T-helper 17 cell (primary cell): ENCODE data around the gene AEBP1. TPM values are rescaled to one million over a fixed set of nuclear protein-coding genes. Genes with fewer than 3 reads are reported as not detected.

ENCODE experiments used
- ATAC-seq: fragments of 150-1000 bp; cut with Tn5 transposase; 2 replicates; pipeline ENCODE4 v1.10.0; 2021; ENCODE audit warnings: mild to moderate bottlenecking, moderate library complexity
- DNase-seq, 3 donors: peaks; one replicate each; pipeline versions ENCODE4 v3.0.0 to v3.0.0-alpha.2; 2020 to 2021
- H3K9me3 ChIP-seq: one replicate; pipeline ENCODE4 v1.7.0; 2013; ENCODE audit warnings: low read length, mild to moderate bottlenecking; ENCODE audit not compliant: control insufficient read depth, poor library complexity, severe bottlenecking
- H3K27ac Mint-ChIP-seq: one replicate; pipeline ENCODE4 v1.8.0; 2022; ENCODE audit warnings: mild to moderate bottlenecking, moderate library complexity, mixed read lengths
- H3K27me3 Mint-ChIP-seq: one replicate; pipeline ENCODE4 v1.8.0; 2022; ENCODE audit warnings: mixed read lengths
- H3K36me3 Mint-ChIP-seq: one replicate; pipeline ENCODE4 v1.8.0; 2022; ENCODE audit warnings: low read depth, mixed read lengths
- H3K4me1 Mint-ChIP-seq: one replicate; pipeline ENCODE4 v1.8.0; 2022; ENCODE audit warnings: mild to moderate bottlenecking, mixed read lengths
- H3K4me3 Mint-ChIP-seq: one replicate; pipeline ENCODE4 v1.8.0; 2022; ENCODE audit warnings: mild to moderate bottlenecking, moderate library complexity, mixed read lengths
- total RNA-seq, 4 donors: library from RNA in 2 of 4; stranded (reverse) in 2 of 4; gene quantifications; one replicate each; pipeline ENCODE4 v1.2.3 and lab custom pipeline; 2022 to 2026

Gene AEBP1
- total RNA-seq, 2 donors from 2014 or later, result 1.1 to 4.2 TPM

GRCh38 chr7:44099669-44100068 lies 4.5 kb upstream of the AEBP1 start:
- no peaks in the 10 kb centered on the region for H3K36me3 Mint-ChIP-seq
- no peak overlapping the region for H3K4me3 Mint-ChIP-seq
- no peak for ATAC-seq
- H3K9me3 ChIP-seq, result no peaks in the 10 kb centered on the region
- peaks cover 9% of the 10 kb centered on the region for H3K4me1 Mint-ChIP-seq
- no peak for DNase-seq
- no peak overlapping the region for H3K27ac Mint-ChIP-seq
- H3K27me3 Mint-ChIP-seq, result peaks cover 29% of the 10 kb centered on the region

- no peak overlapping the region for H3K27ac Mint-ChIP-seq
- H3K36me3 Mint-ChIP-seq, result peaks cover 2% of the 10 kb centered on the region
- no peak overlapping the region for H3K4me3 Mint-ChIP-seq
- H3K9me3 ChIP-seq, result no peaks in the 10 kb centered on the region
- DNase-seq (no peak), ATAC-seq (no peak)
- peaks cover 10% of the 10 kb centered on the region for H3K4me1 Mint-ChIP-seq
- peaks cover 37% of the 10 kb centered on the region for H3K27me3 Mint-ChIP-seq
Measured at GRCh38 chr7:44100458-44101302, 3.5 kb upstream of the AEBP1 start.

GRCh38 chr7:44101303-44101965 lies 2.7 kb upstream of the AEBP1 start:
- H3K27ac Mint-ChIP-seq, result no peak overlapping the region

GRCh38 chr7:44101966-44102845 lies 1.9 kb upstream of the AEBP1 start:
- no peak for ATAC-seq
- H3K27me3 Mint-ChIP-seq, result peaks cover 37% of the 10 kb centered on the region
- peaks cover 5% of the 10 kb centered on the region for H3K36me3 Mint-ChIP-seq
- DNase-seq, result no peak
- H3K4me3 Mint-ChIP-seq, result no peak overlapping the region
- H3K27ac Mint-ChIP-seq, result no peak overlapping the region
- H3K4me1 Mint-ChIP-seq, result peaks cover 7% of the 10 kb centered on the region
- no peaks in the 10 kb centered on the region for H3K9me3 ChIP-seq

More at GRCh38 chr7:44101303-44101965, 2.7 kb upstream of the AEBP1 start:
- H3K9me3 ChIP-seq, result no peaks in the 10 kb centered on the region
- no peak overlapping the region for H3K4me3 Mint-ChIP-seq
- DNase-seq (no peak), ATAC-seq (no peak)
- H3K36me3 Mint-ChIP-seq, result peaks cover 5% of the 10 kb centered on the region
- H3K27me3 Mint-ChIP-seq, result peaks cover 43% of the 10 kb centered on the region
- H3K4me1 Mint-ChIP-seq, result peaks cover 13% of the 10 kb centered on the region

- no peak for ATAC-seq
- H3K36me3 Mint-ChIP-seq, result peaks cover 5% of the 10 kb centered on the region
- H3K4me3 Mint-ChIP-seq, result peak overlapping the region; percentile 78
- no peaks in the 10 kb centered on the region for H3K9me3 ChIP-seq
- H3K27ac Mint-ChIP-seq, result no peak overlapping the region
- H3K27me3 Mint-ChIP-seq, result peaks cover 37% of the 10 kb centered on the region
- no peak for DNase-seq
- H3K4me1 Mint-ChIP-seq, result peaks cover 7% of the 10 kb centered on the region
Measured at GRCh38 chr7:44102846-44103565, 1.1 kb upstream of the AEBP1 start.

- no peak overlapping the region for H3K27ac Mint-ChIP-seq
Measured at GRCh38 chr7:44103566-44103922, 601 bp upstream of the AEBP1 start.

GRCh38 chr7:44104860-44105771 lies 971 bp downstream of the AEBP1 start:
- peak overlapping the region; percentile 85 for H3K4me3 Mint-ChIP-seq
- H3K9me3 ChIP-seq, result no peaks in the 10 kb centered on the region
- DNase-seq (peak in 1 of 3 donors; percentile 8), ATAC-seq (peak; percentile 27)
- H3K4me1 Mint-ChIP-seq, result peaks cover 7% of the 10 kb centered on the region
- peak overlapping the region; percentile 59 for H3K27ac Mint-ChIP-seq
- H3K27me3 Mint-ChIP-seq, result peaks cover 37% of the 10 kb centered on the region
- H3K36me3 Mint-ChIP-seq, result peaks cover 5% of the 10 kb centered on the region

More at GRCh38 chr7:44103566-44103922, 601 bp upstream of the AEBP1 start:
- DNase-seq, result no peak
- H3K4me3 Mint-ChIP-seq, result peak overlapping the region; percentile 78
- no peak for ATAC-seq
- H3K27me3 Mint-ChIP-seq, result peaks cover 37% of the 10 kb centered on the region
- no peaks in the 10 kb centered on the region for H3K9me3 ChIP-seq
- H3K4me1 Mint-ChIP-seq, result peaks cover 7% of the 10 kb centered on the region
- H3K36me3 Mint-ChIP-seq, result peaks cover 5% of the 10 kb centered on the region

- ATAC-seq (no peak), DNase-seq (no peak)
- Mint-ChIP-seq H3K4me1 (peaks cover 7% of the 10 kb centered on the region), H3K4me3 (peak overlapping the region; percentile 85), H3K27me3 (peaks cover 33% of the 10 kb centered on the region), H3K27ac (peak overlapping the region; percentile 59), H3K36me3 (peaks cover 5% of the 10 kb centered on the region)
- H3K9me3 ChIP-seq, result no peaks in the 10 kb centered on the region
Measured at GRCh38 chr7:44105832-44106231, 1.7 kb downstream of the AEBP1 start.

GRCh38 chr7:44106311-44107065 lies 2.3 kb downstream of the AEBP1 start:
- Mint-ChIP-seq H3K4me1 (peaks cover 7% of the 10 kb centered on the region), H3K4me3 (peak overlapping the region; percentile 85), H3K27me3 (peaks cover 33% of the 10 kb centered on the region), H3K27ac (peak overlapping the region; percentile 59), H3K36me3 (peaks cover 5% of the 10 kb centered on the region)
- no peaks in the 10 kb centered on the region for H3K9me3 ChIP-seq
- DNase-seq (peak in 1 of 3 donors; percentile 7), ATAC-seq (no peak)

GRCh38 chr7:44107116-44107960 lies 3.2 kb downstream of the AEBP1 start:
- ATAC-seq (no peak), DNase-seq (no peak)
- H3K9me3 ChIP-seq, result no peaks in the 10 kb centered on the region
- peaks cover 5% of the 10 kb centered on the region for H3K36me3 Mint-ChIP-seq
- peaks cover 29% of the 10 kb centered on the region for H3K27me3 Mint-ChIP-seq
- H3K4me3 Mint-ChIP-seq, result no peak overlapping the region
- peaks cover 7% of the 10 kb centered on the region for H3K4me1 Mint-ChIP-seq
- no peak overlapping the region for H3K27ac Mint-ChIP-seq
